ENCODE results near the gene ZSCAN5A.

DNA sequence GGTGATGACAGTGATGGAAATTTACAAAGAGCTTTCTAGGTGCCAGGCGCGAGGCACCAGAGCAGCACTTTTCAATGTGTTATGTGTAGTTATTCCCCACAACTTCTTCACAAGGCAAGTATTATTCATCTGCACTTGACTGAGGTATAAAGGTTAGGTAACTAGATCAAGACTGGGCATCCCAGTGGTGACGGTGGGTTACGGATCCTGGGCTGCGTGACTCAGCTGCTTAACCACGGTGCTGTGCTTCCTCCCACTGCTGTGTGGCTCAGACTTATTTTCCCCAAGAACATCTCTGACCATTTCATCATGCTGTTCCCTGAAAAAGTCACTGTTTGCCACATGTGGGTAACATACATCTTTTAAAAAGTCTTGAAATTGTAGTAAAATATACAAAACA is 22.8 kb downstream of the ZSCAN5A start:
- TF ChIP-seq, protein P1, sequence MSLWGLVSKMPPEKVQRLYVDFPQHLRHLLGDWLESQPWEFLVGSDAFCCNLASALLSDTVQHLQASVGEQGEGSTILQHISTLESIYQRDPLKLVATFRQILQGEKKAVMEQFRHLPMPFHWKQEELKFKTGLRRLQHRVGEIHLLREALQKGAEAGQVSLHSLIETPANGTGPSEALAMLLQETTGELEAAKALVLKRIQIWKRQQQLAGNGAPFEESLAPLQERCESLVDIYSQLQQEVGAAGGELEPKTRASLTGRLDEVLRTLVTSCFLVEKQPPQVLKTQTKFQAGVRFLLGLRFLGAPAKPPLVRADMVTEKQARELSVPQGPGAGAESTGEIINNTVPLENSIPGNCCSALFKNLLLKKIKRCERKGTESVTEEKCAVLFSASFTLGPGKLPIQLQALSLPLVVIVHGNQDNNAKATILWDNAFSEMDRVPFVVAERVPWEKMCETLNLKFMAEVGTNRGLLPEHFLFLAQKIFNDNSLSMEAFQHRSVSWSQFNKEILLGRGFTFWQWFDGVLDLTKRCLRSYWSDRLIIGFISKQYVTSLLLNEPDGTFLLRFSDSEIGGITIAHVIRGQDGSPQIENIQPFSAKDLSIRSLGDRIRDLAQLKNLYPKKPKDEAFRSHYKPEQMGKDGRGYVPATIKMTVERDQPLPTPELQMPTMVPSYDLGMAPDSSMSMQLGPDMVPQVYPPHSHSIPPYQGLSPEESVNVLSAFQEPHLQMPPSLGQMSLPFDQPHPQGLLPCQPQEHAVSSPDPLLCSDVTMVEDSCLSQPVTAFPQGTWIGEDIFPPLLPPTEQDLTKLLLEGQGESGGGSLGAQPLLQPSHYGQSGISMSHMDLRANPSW (CRISPR knock-in tag; conservative IDR thresholded peaks at IDR 0.05; ENCODE audit: low read depth): no peak
- TF ChIP-seq, protein P2, sequence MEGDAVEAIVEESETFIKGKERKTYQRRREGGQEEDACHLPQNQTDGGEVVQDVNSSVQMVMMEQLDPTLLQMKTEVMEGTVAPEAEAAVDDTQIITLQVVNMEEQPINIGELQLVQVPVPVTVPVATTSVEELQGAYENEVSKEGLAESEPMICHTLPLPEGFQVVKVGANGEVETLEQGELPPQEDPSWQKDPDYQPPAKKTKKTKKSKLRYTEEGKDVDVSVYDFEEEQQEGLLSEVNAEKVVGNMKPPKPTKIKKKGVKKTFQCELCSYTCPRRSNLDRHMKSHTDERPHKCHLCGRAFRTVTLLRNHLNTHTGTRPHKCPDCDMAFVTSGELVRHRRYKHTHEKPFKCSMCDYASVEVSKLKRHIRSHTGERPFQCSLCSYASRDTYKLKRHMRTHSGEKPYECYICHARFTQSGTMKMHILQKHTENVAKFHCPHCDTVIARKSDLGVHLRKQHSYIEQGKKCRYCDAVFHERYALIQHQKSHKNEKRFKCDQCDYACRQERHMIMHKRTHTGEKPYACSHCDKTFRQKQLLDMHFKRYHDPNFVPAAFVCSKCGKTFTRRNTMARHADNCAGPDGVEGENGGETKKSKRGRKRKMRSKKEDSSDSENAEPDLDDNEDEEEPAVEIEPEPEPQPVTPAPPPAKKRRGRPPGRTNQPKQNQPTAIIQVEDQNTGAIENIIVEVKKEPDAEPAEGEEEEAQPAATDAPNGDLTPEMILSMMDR (IDR thresholded peaks at IDR 0.05): no peak
- no peak for TF ChIP-seq ZNF423 (CRISPR knock-in tag; IDR thresholded peaks at IDR 0.05)
- no peak for TF ChIP-seq NR1H2 (CRISPR knock-in tag; IDR thresholded peaks at IDR 0.05)

Data from WTC11 (cell line).